Measurements from ENCODE around the gene ST14. TPM values are rescaled to one million over a fixed set of nuclear protein-coding genes. Genes with fewer than 3 reads are reported as not detected.
"Not testable (repeated sequence)": the region's sequence is repeated elsewhere in the genome, so short reads cannot be mapped to it uniquely, and the experiment has no call there.

Gene ST14
- total RNA-seq, 1 experiment from 2014 or later: 1.8 TPM

DNA sequence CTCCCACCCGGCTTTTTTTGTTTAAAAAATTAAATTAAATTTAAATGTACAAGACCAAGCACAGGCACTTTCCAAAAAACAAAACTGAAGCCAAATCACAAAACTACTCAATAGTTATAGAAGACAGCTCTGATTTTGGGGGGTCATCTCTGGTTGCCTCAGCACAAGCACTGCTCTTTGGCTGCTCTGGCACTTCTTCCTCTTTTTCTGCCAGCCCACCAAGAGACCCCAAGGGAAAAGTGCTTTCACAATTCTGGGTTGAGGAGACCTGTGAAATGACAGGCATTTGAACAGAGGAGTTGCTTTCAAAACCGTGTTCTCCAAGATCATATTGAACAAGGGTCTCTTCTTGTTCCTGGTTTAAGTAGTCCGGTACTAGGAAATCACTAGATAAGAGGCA lies 74.3 kb downstream of the ST14 start:
- H3K4me3 ChIP-seq (ENCODE audit: low read depth in 2 of 2, low read length in 2 of 2); BruUV-seq (replicated peaks); POLR2A ChIA-PET; intact Hi-C loops (cut with micrococcal nuclease; ENCODE audit: unreplicated experiment); ATAC-seq; DNase-seq (ENCODE audit: low read depth, low spot score); CTCF ChIA-PET; H3K27ac ChIP-seq (ENCODE audit: low read length); in situ Hi-C loops (cut with HindIII; ENCODE audit: low pct_unique_long_range_greater_than_20kb, low sequenced_read_pairs); H3K4me1 ChIP-seq (ENCODE audit: control insufficient read depth, insufficient read depth, low read length); H3K27me3 ChIP-seq (ENCODE audit: control insufficient read depth, insufficient read depth, low read length); H3K9me3 ChIP-seq (ENCODE audit: control insufficient read depth, insufficient read depth, low read depth, low read length): not testable (repeated sequence)
- peaks cover 23% of the 10 kb centered on the region for H3K36me3 ChIP-seq (ENCODE audit: control insufficient read depth, insufficient read depth, low read length)

DNA sequence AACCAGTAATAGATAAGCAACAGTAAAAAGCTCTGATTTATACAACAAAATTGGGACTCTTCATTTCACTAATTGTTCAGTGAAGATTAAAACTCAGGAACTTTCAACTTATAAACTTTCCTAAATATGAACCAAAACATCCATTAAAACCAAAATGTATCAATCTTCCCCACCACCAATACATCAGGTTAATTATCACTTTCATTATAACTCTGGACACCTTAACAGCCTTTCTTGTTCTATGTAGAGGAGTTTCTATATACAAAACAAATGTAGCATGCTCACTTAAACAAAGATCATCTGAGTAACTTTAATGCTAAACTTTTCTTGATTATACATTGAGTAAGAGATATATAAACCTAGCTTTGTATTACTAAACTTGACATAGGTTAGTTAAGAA lies 74.7 kb downstream of the ST14 start:
- intact Hi-C loops (cut with micrococcal nuclease; ENCODE audit: unreplicated experiment): no loop called here
- TF ChIP-seq POLR2AphosphoS5 (IDR thresholded peaks at IDR 0.05; ENCODE audit: low read depth, low read length) (no peak), TCF7L2 (IDR thresholded peaks at IDR 0.05; ENCODE audit: low read depth, low read length) (no peak), SIN3A (IDR thresholded peaks at IDR 0.05; ENCODE audit: borderline replicate concordance, insufficient read depth, low read depth, low read length) (no peak)
- TF ChIP-seq, protein P1, sequence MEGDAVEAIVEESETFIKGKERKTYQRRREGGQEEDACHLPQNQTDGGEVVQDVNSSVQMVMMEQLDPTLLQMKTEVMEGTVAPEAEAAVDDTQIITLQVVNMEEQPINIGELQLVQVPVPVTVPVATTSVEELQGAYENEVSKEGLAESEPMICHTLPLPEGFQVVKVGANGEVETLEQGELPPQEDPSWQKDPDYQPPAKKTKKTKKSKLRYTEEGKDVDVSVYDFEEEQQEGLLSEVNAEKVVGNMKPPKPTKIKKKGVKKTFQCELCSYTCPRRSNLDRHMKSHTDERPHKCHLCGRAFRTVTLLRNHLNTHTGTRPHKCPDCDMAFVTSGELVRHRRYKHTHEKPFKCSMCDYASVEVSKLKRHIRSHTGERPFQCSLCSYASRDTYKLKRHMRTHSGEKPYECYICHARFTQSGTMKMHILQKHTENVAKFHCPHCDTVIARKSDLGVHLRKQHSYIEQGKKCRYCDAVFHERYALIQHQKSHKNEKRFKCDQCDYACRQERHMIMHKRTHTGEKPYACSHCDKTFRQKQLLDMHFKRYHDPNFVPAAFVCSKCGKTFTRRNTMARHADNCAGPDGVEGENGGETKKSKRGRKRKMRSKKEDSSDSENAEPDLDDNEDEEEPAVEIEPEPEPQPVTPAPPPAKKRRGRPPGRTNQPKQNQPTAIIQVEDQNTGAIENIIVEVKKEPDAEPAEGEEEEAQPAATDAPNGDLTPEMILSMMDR (IDR thresholded peaks at IDR 0.05): no peak
- TF ChIP-seq, protein P2, sequence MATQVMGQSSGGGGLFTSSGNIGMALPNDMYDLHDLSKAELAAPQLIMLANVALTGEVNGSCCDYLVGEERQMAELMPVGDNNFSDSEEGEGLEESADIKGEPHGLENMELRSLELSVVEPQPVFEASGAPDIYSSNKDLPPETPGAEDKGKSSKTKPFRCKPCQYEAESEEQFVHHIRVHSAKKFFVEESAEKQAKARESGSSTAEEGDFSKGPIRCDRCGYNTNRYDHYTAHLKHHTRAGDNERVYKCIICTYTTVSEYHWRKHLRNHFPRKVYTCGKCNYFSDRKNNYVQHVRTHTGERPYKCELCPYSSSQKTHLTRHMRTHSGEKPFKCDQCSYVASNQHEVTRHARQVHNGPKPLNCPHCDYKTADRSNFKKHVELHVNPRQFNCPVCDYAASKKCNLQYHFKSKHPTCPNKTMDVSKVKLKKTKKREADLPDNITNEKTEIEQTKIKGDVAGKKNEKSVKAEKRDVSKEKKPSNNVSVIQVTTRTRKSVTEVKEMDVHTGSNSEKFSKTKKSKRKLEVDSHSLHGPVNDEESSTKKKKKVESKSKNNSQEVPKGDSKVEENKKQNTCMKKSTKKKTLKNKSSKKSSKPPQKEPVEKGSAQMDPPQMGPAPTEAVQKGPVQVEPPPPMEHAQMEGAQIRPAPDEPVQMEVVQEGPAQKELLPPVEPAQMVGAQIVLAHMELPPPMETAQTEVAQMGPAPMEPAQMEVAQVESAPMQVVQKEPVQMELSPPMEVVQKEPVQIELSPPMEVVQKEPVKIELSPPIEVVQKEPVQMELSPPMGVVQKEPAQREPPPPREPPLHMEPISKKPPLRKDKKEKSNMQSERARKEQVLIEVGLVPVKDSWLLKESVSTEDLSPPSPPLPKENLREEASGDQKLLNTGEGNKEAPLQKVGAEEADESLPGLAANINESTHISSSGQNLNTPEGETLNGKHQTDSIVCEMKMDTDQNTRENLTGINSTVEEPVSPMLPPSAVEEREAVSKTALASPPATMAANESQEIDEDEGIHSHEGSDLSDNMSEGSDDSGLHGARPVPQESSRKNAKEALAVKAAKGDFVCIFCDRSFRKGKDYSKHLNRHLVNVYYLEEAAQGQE (IDR thresholded peaks at IDR 0.05; ENCODE audit: insufficient read depth in 1 of 2, low read depth in 2 of 2, low read length in 1 of 2): no peak
- in situ Hi-C loops (cut with HindIII; ENCODE audit: low pct_unique_long_range_greater_than_20kb, low sequenced_read_pairs): no loop called here
- Histone ChIP-seq H3K4me1 (ENCODE audit: control insufficient read depth, insufficient read depth, low read length) (no peaks in the 10 kb centered on the region), H3K4me3 (ENCODE audit: low read depth in 2 of 2, low read length in 2 of 2) (no peak overlapping the region), H3K27me3 (ENCODE audit: control insufficient read depth, insufficient read depth, low read length) (no peaks in the 10 kb centered on the region), H3K27ac (ENCODE audit: low read length) (no peak overlapping the region), H3K36me3 (ENCODE audit: control insufficient read depth, insufficient read depth, low read length) (peaks cover 23% of the 10 kb centered on the region), H3K9me3 (ENCODE audit: control insufficient read depth, insufficient read depth, low read depth, low read length) (no peaks in the 10 kb centered on the region)
- no TSS peak for BruUV-seq (replicated peaks)
- ChIA-PET CTCF (no interaction called here), POLR2A (no interaction called here)
- DNase-seq (ENCODE audit: low read depth, low spot score): no peak
- no peak for ATAC-seq

DNA sequence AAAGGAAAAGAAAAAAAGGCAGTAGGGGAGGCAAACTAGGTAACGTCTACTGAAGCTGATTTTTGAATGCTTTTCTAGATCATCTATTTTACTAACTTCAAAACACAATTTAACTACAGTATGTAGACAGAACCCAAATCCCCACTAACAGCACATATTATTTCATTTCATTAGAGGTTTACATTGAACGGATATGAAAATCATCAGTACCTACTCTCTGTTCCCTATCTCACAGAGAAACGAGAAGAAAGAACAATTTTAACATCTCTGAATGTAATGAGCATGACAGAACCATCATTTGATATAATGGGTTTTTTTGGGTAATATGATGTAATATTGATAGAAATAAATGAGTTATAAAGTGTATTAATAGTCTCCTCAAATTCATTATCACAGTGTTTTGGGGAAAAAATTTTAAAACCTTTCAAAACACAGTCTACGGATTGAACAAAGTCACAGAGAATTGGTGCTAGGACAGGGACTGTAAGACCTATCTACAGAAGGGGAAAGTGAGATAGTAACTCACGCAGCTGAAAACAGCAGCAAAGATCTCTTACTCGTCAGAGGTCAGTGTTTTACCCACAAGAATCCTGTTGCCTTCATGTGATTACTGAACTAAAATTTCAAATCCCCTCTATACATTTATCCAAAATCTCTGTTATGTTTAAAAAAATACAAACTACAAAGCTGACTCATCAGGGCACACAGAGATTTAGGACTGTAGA lies 77.9 kb downstream of the ST14 start:
- DNase-seq (ENCODE audit: low read depth, low spot score) (no peak), ATAC-seq (no peak)
- Histone ChIP-seq H3K4me1 (ENCODE audit: control insufficient read depth, insufficient read depth, low read length) (no peaks in the 10 kb centered on the region), H3K9me3 (ENCODE audit: control insufficient read depth, insufficient read depth, low read depth, low read length) (no peaks in the 10 kb centered on the region), H3K36me3 (ENCODE audit: control insufficient read depth, insufficient read depth, low read length) (peaks cover 18% of the 10 kb centered on the region), H3K4me3 (ENCODE audit: low read depth in 2 of 2, low read length in 2 of 2) (no peak overlapping the region), H3K27me3 (ENCODE audit: control insufficient read depth, insufficient read depth, low read length) (no peaks in the 10 kb centered on the region), H3K27ac (ENCODE audit: low read length) (no peak overlapping the region)
- TF ChIP-seq TCF7L2 (IDR thresholded peaks at IDR 0.05; ENCODE audit: low read depth, low read length): no peak
- TF ChIP-seq POLR2AphosphoS5 (IDR thresholded peaks at IDR 0.05; ENCODE audit: low read depth, low read length): no peak
- TF ChIP-seq, protein P2 (IDR thresholded peaks at IDR 0.05; ENCODE audit: insufficient read depth in 1 of 2, low read depth in 2 of 2, low read length in 1 of 2): no peak
- in situ Hi-C loops (cut with HindIII; ENCODE audit: low pct_unique_long_range_greater_than_20kb, low sequenced_read_pairs): no loop called here
- POLR2A ChIA-PET: no interaction called here
- intact Hi-C loops (cut with micrococcal nuclease; ENCODE audit: unreplicated experiment): no loop called here
- CTCF ChIA-PET: no interaction called here
- BruUV-seq (replicated peaks): no TSS peak
